Uterus (tissue), 4 donors: Measurements from ENCODE around the gene CHD1L. TPM values are rescaled to one million over a fixed set of nuclear protein-coding genes. Genes with fewer than 3 reads are reported as not detected.
"Not testable (repeated sequence)": the region's sequence is repeated elsewhere in the genome, so short reads cannot be mapped to it uniquely, and the experiment has no call there.

ENCODE experiments used
- DNase-seq, 2 donors: peaks; one replicate each; pipeline ENCODE4 v3.0.0-alpha.2; 2019 to 2020
- H3K27ac ChIP-seq, 2 donors: fragments of 200-600 bp; sonication (generic); 1 replicate in 1 of 2; 2 replicates in 1 of 2; pipeline ENCODE4 v1.5.1; 2016 to 2018
- H3K27me3 ChIP-seq, 2 donors: fragments of 200-600 bp; sonication (generic); one replicate each; pipeline ENCODE4 v1.5.1; 2018 to 2019; ENCODE audit warnings: control low read depth in 1 of 2
- H3K36me3 ChIP-seq, 2 donors: fragments of 200-600 bp; sonication (generic); one replicate each; pipeline ENCODE4 v1.5.1; 2019; ENCODE audit warnings: control low read depth in 1 of 2
- H3K4me1 ChIP-seq, 2 donors: fragments of 200-600 bp; sonication (generic); one replicate each; pipeline ENCODE4 v1.5.1; 2018 to 2019; ENCODE audit warnings: control low read depth in 1 of 2
- H3K4me3 ChIP-seq, 2 donors: fragments of 200-600 bp; sonication (generic); 1 replicate in 1 of 2; 2 replicates in 1 of 2; pipeline ENCODE4 v1.5.1; 2018 to 2019; ENCODE audit warnings: mild to moderate bottlenecking in 1 of 2
- H3K9me3 ChIP-seq, 2 donors: fragments of 200-600 bp; sonication (generic); one replicate each; pipeline ENCODE4 v1.5.1; 2019; ENCODE audit warnings: control low read depth in 1 of 2
- CTCF ChIP-seq, 4 experiments: fragments of 200-600 bp in 2 of 4; fragments of 450-650 bp in 2 of 4; sonication (generic) in 2 of 4; IDR thresholded peaks; one replicate each; pipeline ENCODE4 v1.5.1; 2016 to 2019; ENCODE audit warnings: antibody characterized with exemption in 4 of 4, mild to moderate bottlenecking in 2 of 4, moderate library complexity in 1 of 4
- POLR2A ChIP-seq, 2 donors: fragments of 450-650 bp; IDR thresholded peaks; one replicate each; pipeline ENCODE4 v1.6.1; 2016; ENCODE audit warnings: antibody characterized with exemption in 2 of 2, mild to moderate bottlenecking in 1 of 2, moderate library complexity in 1 of 2
- intact Hi-C: fragments of 100-400 bp; cut with DNase I; formaldehyde crosslinking; loops from one replicate; pipeline ENCODE4 v1.15.1; 2023; ENCODE audit warnings: low total_unique reads
- total RNA-seq, 4 donors: library from RNA; depleted of rRNA in 3 of 4; stranded (reverse); fragments of >200 nt in 3 of 4; gene quantifications; one replicate each; pipeline versions ENCODE4 v1.1.0 to v1.2.4, GENCODE V29; 2014 to 2023
- donor health status: DM: yes; HTN: yes; CAD: no.

Gene CHD1L
- 10 to 100 TPM; 23.5 to 41.3 (median 39.5) TPM for total RNA-seq

DNA sequence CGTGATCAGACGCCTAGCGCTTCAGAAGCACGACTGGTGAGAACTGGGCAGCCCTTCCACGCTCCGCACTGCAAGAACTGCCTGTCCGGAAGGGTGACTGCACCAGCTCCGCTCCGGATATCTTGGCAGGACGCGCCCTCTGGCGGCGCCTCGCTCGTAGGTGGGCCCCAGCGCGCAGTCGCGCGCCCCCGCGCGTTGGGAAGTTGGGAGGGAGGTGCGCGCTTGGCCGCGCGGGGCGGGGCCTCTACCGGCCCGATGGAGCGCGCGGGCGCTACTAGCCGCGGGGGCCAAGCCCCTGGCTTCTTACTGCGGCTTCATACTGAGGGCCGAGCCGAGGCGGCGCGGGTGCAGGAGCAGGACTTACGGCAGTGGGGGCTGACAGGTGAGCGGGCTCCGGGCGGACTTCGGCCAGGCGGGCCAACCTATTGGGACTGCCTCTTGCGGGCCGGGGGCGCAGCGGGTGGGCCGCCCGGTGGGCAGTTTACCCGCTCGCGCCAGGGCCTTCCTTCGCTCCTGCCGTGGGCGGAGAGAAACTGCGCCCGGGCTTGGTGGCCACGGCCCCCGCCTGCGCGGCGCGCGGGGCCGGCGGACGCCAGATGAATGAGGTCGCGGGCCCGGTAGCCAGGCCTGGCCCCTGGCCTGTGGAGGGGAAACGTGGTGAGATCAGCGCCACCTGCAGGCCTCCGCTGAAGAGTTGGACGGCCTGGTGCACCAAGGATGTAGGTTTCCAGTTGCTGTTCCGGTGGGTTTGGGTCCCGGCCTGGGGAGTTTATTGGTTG, at the start of gene CHD1L:
CHD1L (plus strand) TSS at position 236 of the 779 bp plus-strand sequence; CDS start at position 256, 20 bp downstream.
- DNase-seq, result peak; percentile 93 to 95
- intact Hi-C loops, result loop anchor here (5.0 kb wide), 1 partner anchor 70 kb away; the partner anchor contains the start of gene PRKAB2
- Histone ChIP-seq H3K4me1 (no peaks in the 10 kb centered on the region), H3K36me3 (no peaks in the 10 kb centered on the region), H3K9me3 (no peaks in the 10 kb centered on the region), H3K27ac (peak within 1 kb of the TSS; percentile 93 to 96), H3K27me3 (no peaks in the 10 kb centered on the region), H3K4me3 (peak within 1 kb of the TSS; percentile 67 to 81)
- peak; percentile 80 to 97 (median 91) for TF ChIP-seq CTCF (IDR thresholded peaks at IDR 0.05)
- peak in 1 of 2 donors; percentile 61 for TF ChIP-seq POLR2A (IDR thresholded peaks at IDR 0.05)

GRCh38 chr1:147197324-147197723, 45.2 kb upstream of the CHD1L start:
- H3K27ac ChIP-seq, H3K9me3 ChIP-seq, H3K4me3 ChIP-seq, H3K27me3 ChIP-seq, DNase-seq, intact Hi-C loops, H3K4me1 ChIP-seq, H3K36me3 ChIP-seq: not testable (repeated sequence)

GRCh38 chr1:147201276-147201675, 41.2 kb upstream of the CHD1L start:
- Histone ChIP-seq H3K4me1 (no peaks in the 10 kb centered on the region), H3K27me3 (no peaks in the 10 kb centered on the region), H3K36me3 (no peaks in the 10 kb centered on the region), H3K9me3 (no peaks in the 10 kb centered on the region), H3K4me3 (no peak overlapping the region), H3K27ac (no peak overlapping the region)
- no peak for DNase-seq
- intact Hi-C loops, result no loop called here
- no peak for TF ChIP-seq POLR2A (IDR thresholded peaks at IDR 0.05)
- no peak for TF ChIP-seq CTCF (IDR thresholded peaks at IDR 0.05)

- H3K4me3 ChIP-seq, result no peak overlapping the region
- no peaks in the 10 kb centered on the region for H3K4me1 ChIP-seq
- intact Hi-C loops, result no loop called here
- no peak for TF ChIP-seq CTCF (IDR thresholded peaks at IDR 0.05)
- TF ChIP-seq POLR2A (IDR thresholded peaks at IDR 0.05), result no peak
- H3K9me3 ChIP-seq, result no peaks in the 10 kb centered on the region
- no peaks in the 10 kb centered on the region for H3K36me3 ChIP-seq
- no peak overlapping the region for H3K27ac ChIP-seq
- no peak for DNase-seq
- H3K27me3 ChIP-seq, result no peaks in the 10 kb centered on the region
Measured at GRCh38 chr1:147201786-147202185, 40.7 kb upstream of the CHD1L start.

GRCh38 chr1:147202576-147202975, 39.9 kb upstream of the CHD1L start:
- Histone ChIP-seq H3K36me3 (no peaks in the 10 kb centered on the region), H3K4me3 (no peak overlapping the region), H3K9me3 (no peaks in the 10 kb centered on the region), H3K4me1 (no peaks in the 10 kb centered on the region), H3K27me3 (no peaks in the 10 kb centered on the region), H3K27ac (no peak overlapping the region)
- DNase-seq, result no peak
- TF ChIP-seq CTCF (IDR thresholded peaks at IDR 0.05), result no peak
- no peak for TF ChIP-seq POLR2A (IDR thresholded peaks at IDR 0.05)
- intact Hi-C loops, result no loop called here
